ENCODE data around the gene EPYC. TPM values are rescaled to one million over a fixed set of nuclear protein-coding genes. Genes with fewer than 3 reads are reported as not detected.

The EPYC gene
- total and polyA plus RNA-seq, 2 donors (not counting 1 experiment from before 2014, with no cell fraction given) = not detected

DNA sequence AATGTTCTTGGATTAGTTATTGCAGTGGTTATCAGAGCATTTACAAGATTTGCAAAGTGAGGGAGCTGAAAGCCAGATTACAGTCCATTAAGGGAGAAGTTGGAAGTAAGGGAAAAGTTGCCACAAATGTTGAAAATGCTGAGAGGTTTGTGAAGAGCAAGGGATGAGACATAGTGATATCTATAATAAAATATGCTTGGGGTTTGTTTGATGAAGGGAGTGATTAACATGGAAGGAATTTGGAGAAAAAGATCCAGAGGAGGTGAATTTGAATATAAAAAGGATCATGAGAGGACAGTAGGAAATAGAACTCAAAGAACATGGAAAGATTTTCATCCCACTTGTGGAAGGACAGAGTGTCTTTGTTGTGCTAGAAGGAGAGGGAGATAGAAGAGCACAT is 30.5 kb downstream of the EPYC start:
- Mint-ChIP-seq H3K9me3 (ENCODE audit: insufficient read depth) (no peaks in the 10 kb centered on the region), H3K4me3 (no peak overlapping the region), H3K27ac (no peak overlapping the region), H3K27me3 (peaks cover 5% of the 10 kb centered on the region), H3K4me1 (no peaks in the 10 kb centered on the region)
- no peak overlapping the region for H3K27ac ChIP-seq (ENCODE audit: low read length in 2 of 2)
- H3K9ac ChIP-seq (ENCODE audit: low read length) = no peak overlapping the region
- ChIA-PET POLR2A (no interaction called here), CTCF (interaction anchor here (1.1 kb wide), 1 partner anchor 353 kb away, joined by 3 read pairs; no protein-coding TSS in a partner anchor)
- H3K9me3 ChIP-seq (ENCODE audit: control extremely low read depth in 1 of 3, control insufficient read depth in 2 of 3, insufficient read depth in 1 of 3, low read length in 2 of 3) = no peaks in the 10 kb centered on the region
- H3K4me2 ChIP-seq (replicated peaks; ENCODE audit: low read depth, low read length, poor library complexity, severe bottlenecking) = no peak overlapping the region
- H3K27me3 ChIP-seq (replicated peaks in 1 of 4; ENCODE audit: control extremely low read depth in 1 of 4, control insufficient read depth in 3 of 4, insufficient read depth in 4 of 4, low read length in 3 of 4) = no peaks in the 10 kb centered on the region
- no peaks in the 10 kb centered on the region for H3K4me1 ChIP-seq (ENCODE audit: control insufficient read depth in 2 of 2, insufficient read depth in 2 of 2, low read length in 2 of 2)
- DNase-seq = no peak
- H2AFZ ChIP-seq (ENCODE audit: insufficient read depth, low read depth, low read length, poor library complexity, severe bottlenecking) = no peak overlapping the region
- no peaks in the 10 kb centered on the region for H3K36me3 ChIP-seq (replicated peaks in 1 of 2; ENCODE audit: control extremely low read depth in 1 of 2, control insufficient read depth in 1 of 2, extremely low read depth in 1 of 2, insufficient read depth in 2 of 2, low read length in 1 of 2)
- H4K20me1 ChIP-seq (ENCODE audit: control insufficient read depth, insufficient read depth, low read length, poor library complexity, severe bottlenecking) = no peaks in the 10 kb centered on the region
- no peak for ATAC-seq (ENCODE audit: low read depth)
- H3K79me2 ChIP-seq (ENCODE audit: control insufficient read depth, insufficient read depth, low read length) = no peaks in the 10 kb centered on the region
- intact Hi-C loops (cut with micrococcal nuclease) = no loop called here
- TF ChIP-seq EZH2 (IDR thresholded peaks at IDR 0.05; ENCODE audit: borderline replicate concordance, insufficient read depth, low read depth, low read length, poor library complexity, severe bottlenecking) = no peak
- TF ChIP-seq, protein P1, sequence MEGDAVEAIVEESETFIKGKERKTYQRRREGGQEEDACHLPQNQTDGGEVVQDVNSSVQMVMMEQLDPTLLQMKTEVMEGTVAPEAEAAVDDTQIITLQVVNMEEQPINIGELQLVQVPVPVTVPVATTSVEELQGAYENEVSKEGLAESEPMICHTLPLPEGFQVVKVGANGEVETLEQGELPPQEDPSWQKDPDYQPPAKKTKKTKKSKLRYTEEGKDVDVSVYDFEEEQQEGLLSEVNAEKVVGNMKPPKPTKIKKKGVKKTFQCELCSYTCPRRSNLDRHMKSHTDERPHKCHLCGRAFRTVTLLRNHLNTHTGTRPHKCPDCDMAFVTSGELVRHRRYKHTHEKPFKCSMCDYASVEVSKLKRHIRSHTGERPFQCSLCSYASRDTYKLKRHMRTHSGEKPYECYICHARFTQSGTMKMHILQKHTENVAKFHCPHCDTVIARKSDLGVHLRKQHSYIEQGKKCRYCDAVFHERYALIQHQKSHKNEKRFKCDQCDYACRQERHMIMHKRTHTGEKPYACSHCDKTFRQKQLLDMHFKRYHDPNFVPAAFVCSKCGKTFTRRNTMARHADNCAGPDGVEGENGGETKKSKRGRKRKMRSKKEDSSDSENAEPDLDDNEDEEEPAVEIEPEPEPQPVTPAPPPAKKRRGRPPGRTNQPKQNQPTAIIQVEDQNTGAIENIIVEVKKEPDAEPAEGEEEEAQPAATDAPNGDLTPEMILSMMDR (IDR thresholded peaks at IDR 0.05) = no peak
- H3K4me3 ChIP-seq (ENCODE audit: control extremely low read depth in 1 of 5, extremely low read depth in 1 of 5, insufficient read depth in 1 of 5, low read depth in 2 of 5, low read length in 4 of 5) = no peak overlapping the region

- H3K9me3 ChIP-seq (ENCODE audit: control extremely low read depth in 1 of 3, control insufficient read depth in 2 of 3, insufficient read depth in 1 of 3, low read length in 2 of 3) = no peaks in the 10 kb centered on the region
- no peaks in the 10 kb centered on the region for H3K9me3 Mint-ChIP-seq (ENCODE audit: insufficient read depth)
- no peaks in the 10 kb centered on the region for H3K4me1 ChIP-seq (ENCODE audit: control insufficient read depth in 2 of 2, insufficient read depth in 2 of 2, low read length in 2 of 2)
- intact Hi-C loops (cut with micrococcal nuclease) = no loop called here
- H3K9ac ChIP-seq (ENCODE audit: low read length) = no peak overlapping the region
- H3K27ac Mint-ChIP-seq = no peak overlapping the region
- no peaks in the 10 kb centered on the region for H3K27me3 ChIP-seq (replicated peaks in 1 of 4; ENCODE audit: control extremely low read depth in 1 of 4, control insufficient read depth in 3 of 4, insufficient read depth in 4 of 4, low read length in 3 of 4)
- peaks cover 8% of the 10 kb centered on the region for H3K27me3 Mint-ChIP-seq
- no peaks in the 10 kb centered on the region for H3K36me3 ChIP-seq (replicated peaks in 1 of 2; ENCODE audit: control extremely low read depth in 1 of 2, control insufficient read depth in 1 of 2, extremely low read depth in 1 of 2, insufficient read depth in 2 of 2, low read length in 1 of 2)
- no peak overlapping the region for H2AFZ ChIP-seq (ENCODE audit: insufficient read depth, low read depth, low read length, poor library complexity, severe bottlenecking)
- no peak overlapping the region for H3K4me2 ChIP-seq (replicated peaks; ENCODE audit: low read depth, low read length, poor library complexity, severe bottlenecking)
- no peak overlapping the region for H3K4me3 Mint-ChIP-seq
- H3K79me2 ChIP-seq (ENCODE audit: control insufficient read depth, insufficient read depth, low read length) = no peaks in the 10 kb centered on the region
- ChIA-PET CTCF (no interaction called here), POLR2A (no interaction called here)
- TF ChIP-seq, protein P1 (IDR thresholded peaks at IDR 0.05) = no peak
- no peak for TF ChIP-seq EZH2 (IDR thresholded peaks at IDR 0.05; ENCODE audit: borderline replicate concordance, insufficient read depth, low read depth, low read length, poor library complexity, severe bottlenecking)
- DNase-seq (no peak), ATAC-seq (ENCODE audit: low read depth) (no peak)
- no peaks in the 10 kb centered on the region for H3K4me1 Mint-ChIP-seq
- no peak overlapping the region for H3K4me3 ChIP-seq (ENCODE audit: control extremely low read depth in 1 of 5, extremely low read depth in 1 of 5, insufficient read depth in 1 of 5, low read depth in 2 of 5, low read length in 4 of 5)
- no peak overlapping the region for H3K27ac ChIP-seq (ENCODE audit: low read length in 2 of 2)
- H4K20me1 ChIP-seq (ENCODE audit: control insufficient read depth, insufficient read depth, low read length, poor library complexity, severe bottlenecking) = no peaks in the 10 kb centered on the region
Observed at GRCh38 chr12:90972226-90972625, 32.5 kb downstream of the EPYC start.
